ENCODE data around the gene TRPM3. TPM values are rescaled to one million over a fixed set of nuclear protein-coding genes. Genes with fewer than 3 reads are reported as not detected.

The TRPM3 gene
- total and polyA plus RNA-seq, 2 of the 13 experiments (the other 11 are each of a cell fraction or from before 2014, with no cell fraction given): not detected

- CTCF ChIA-PET (ENCODE audit: low intra/inter-chr PET ratio, low total read pairs): no interaction called here
- Histone ChIP-seq H3K79me2 (ENCODE audit: insufficient read depth, low read length) (no peaks in the 10 kb centered on the region), H2AFZ (ENCODE audit: low read length) (no peak overlapping the region), H3K36me3 (replicated peaks in 1 of 2; ENCODE audit: control insufficient read depth in 1 of 2, insufficient read depth in 2 of 2, low read length in 2 of 2) (no peaks in the 10 kb centered on the region), H3K4me3 (replicated peaks in 1 of 3; ENCODE audit: insufficient read depth in 1 of 3, low read depth in 2 of 3, low read length in 3 of 3) (no peak overlapping the region), H3K9ac (ENCODE audit: insufficient read depth, low read depth, low read length) (no peak overlapping the region), H4K20me1 (ENCODE audit: insufficient read depth, low read length) (no peaks in the 10 kb centered on the region), H3K4me2 (ENCODE audit: low read depth, low read length) (no peak overlapping the region), H3K27ac (ENCODE audit: extremely low read length, insufficient read depth, low read length) (no peak overlapping the region), H3K4me1 (ENCODE audit: insufficient read depth, low read length) (no peaks in the 10 kb centered on the region), H3K27me3 (ENCODE audit: control insufficient read depth in 1 of 2, insufficient read depth in 2 of 2, low read length in 2 of 2) (peaks cover 0 to 4% of the 10 kb centered on the region in 2 experiments; a peak in 1 of 5 replicates), H3K9me3 (ENCODE audit: low read length) (no peaks in the 10 kb centered on the region)
- no peak for ATAC-seq
- POLR2A ChIA-PET: no interaction called here
- no TSS peak for BruUV-seq (replicated peaks)
- FAIRE-seq: no peak
- intact Hi-C loops (cut with micrococcal nuclease; ENCODE audit: unreplicated experiment) (no loop called here), in situ Hi-C loops (cut with HindIII; ENCODE audit: extremely low pct_ligation_motif_present, low pct_unique_long_range_greater_than_20kb) (no loop called here)
- whole genome bisulfite sequencing (ENCODE audit: low lambda C conversion rate): 0% methylated on average over 3 of the region's 3 CpGs
- no peak for DNase-seq (ENCODE audit: low spot score)
- TF ChIP-seq HINFP (CRISPR knock-in tag; IDR thresholded peaks at IDR 0.05; ENCODE audit: low read depth) (no peak), NFE2L2 (IDR thresholded peaks at IDR 0.05; ENCODE audit: low read length) (no peak), ZNF318 (CRISPR knock-in tag; IDR thresholded peaks at IDR 0.05) (no peak), FOXP4 (CRISPR knock-in tag; IDR thresholded peaks at IDR 0.05) (no peak), ZNF30 (CRISPR knock-in tag; IDR thresholded peaks at IDR 0.05) (no peak), ELF4 (CRISPR knock-in tag; IDR thresholded peaks at IDR 0.05; ENCODE audit: borderline replicate concordance) (no peak), MAFK (conservative IDR thresholded peaks at IDR 0.05 in 1 of 2, IDR thresholded peaks at IDR 0.05 in 1 of 2; ENCODE audit: low read length in 2 of 2) (no peak), CENPBD1 (CRISPR knock-in tag; IDR thresholded peaks at IDR 0.05; ENCODE audit: borderline replicate concordance, low read depth) (no peak), ZNF543 (CRISPR knock-in tag; IDR thresholded peaks at IDR 0.05) (no peak), FOXO1 (CRISPR knock-in tag; IDR thresholded peaks at IDR 0.05) (no peak), ARNTL (CRISPR knock-in tag; IDR thresholded peaks at IDR 0.05) (no peak), ZNF883 (CRISPR knock-in tag; IDR thresholded peaks at IDR 0.05; ENCODE audit: not compliant biosample characterization) (no peak), MAFF (IDR thresholded peaks at IDR 0.05; ENCODE audit: low read depth, low read length) (no peak)
Observed at GRCh38 chr9:70861376-70861775, 260.0 kb downstream of the TRPM3 start.

Measured in HepG2 (cell line).